ENCODE results near the gene RHBDD2. TPM values are rescaled to one million over a fixed set of nuclear protein-coding genes. Genes with fewer than 3 reads are reported as not detected.

The RHBDD2 gene
- total and polyA plus RNA-seq, 9 of the 15 experiments (the other 6 are each of a cell fraction or from before 2014, with no cell fraction given) = 3.3 to 36.7 (median 17.9) TPM

- ChIA-PET CTCF (ENCODE audit: low intra/inter-chr PET ratio) (no interaction called here), POLR2A (interaction anchor here (0.6 to 1.1 kb wide), 5 partner anchors 19 to 352 kb away, joined by 3 to 5 read pairs (median 3); no protein-coding TSS in a partner anchor)
- Histone ChIP-seq H3K27ac (ENCODE audit: extremely low read depth, low read depth, low read length) (0 out of 3 replicates have a peak overlapping the region, but pooled peaks have one; percentile 3), H3K9me1 (ENCODE audit: control insufficient read depth, insufficient read depth, low read length) (peaks cover 8% of the 10 kb centered on the region), H2AFZ (ENCODE audit: low read depth, low read length) (no peak overlapping the region), H3K9me3 (replicated peaks; ENCODE audit: control insufficient read depth, insufficient read depth, low read depth, low read length) (no peaks in the 10 kb centered on the region), H3K36me3 (ENCODE audit: control insufficient read depth, insufficient read depth, low read length) (peaks cover 18% of the 10 kb centered on the region; the same call in 2 of the 3 replicates), H3K79me2 (ENCODE audit: control insufficient read depth, insufficient read depth, low read length) (peaks cover 84% of the 10 kb centered on the region), H3K27me3 (ENCODE audit: control insufficient read depth in 2 of 2, insufficient read depth in 2 of 2, low read length in 2 of 2) (no peaks in the 10 kb centered on the region), H3K4me3 (no peak overlapping the region), H3K4me1 (replicated peaks in 1 of 2; ENCODE audit: control insufficient read depth in 2 of 2, insufficient read depth in 2 of 2, low read length in 2 of 2) (peaks cover 27 to 31% of the 10 kb centered on the region in 2 experiments; a peak in 4 of 5 replicates), H3K4me2 (ENCODE audit: insufficient read depth, low read length) (peak overlapping the region; percentile 47), H4K20me1 (replicated peaks; ENCODE audit: control insufficient read depth, insufficient read depth, low read length) (peaks cover 14% of the 10 kb centered on the region), H3K9ac (ENCODE audit: insufficient read depth in 1 of 2, low read depth in 2 of 2, low read length in 2 of 2) (peak overlapping the region in 1 of 2 experiments; percentile 6; a peak in 1 of 4 replicates)
- in situ Hi-C loops (cut with MboI) = no loop called here
- BruUV-seq (replicated peaks) = no TSS peak
- 36% methylated on average over 19 of the region's 19 CpGs for WGBS (ENCODE audit: insufficient coverage, low coverage, missing lambda C conversion rate)
- peak in 3 of 4 experiments; percentile 14 to 60 (median 46) for DNase-seq (ENCODE audit: extremely low read depth in 1 of 4, low spot score in 3 of 4)
- peak; percentile 59 for FAIRE-seq
- peak; percentile 69 for ATAC-seq
- intact Hi-C loops (cut with micrococcal nuclease) = no loop called here
- TF ChIP-seq, protein P1, sequence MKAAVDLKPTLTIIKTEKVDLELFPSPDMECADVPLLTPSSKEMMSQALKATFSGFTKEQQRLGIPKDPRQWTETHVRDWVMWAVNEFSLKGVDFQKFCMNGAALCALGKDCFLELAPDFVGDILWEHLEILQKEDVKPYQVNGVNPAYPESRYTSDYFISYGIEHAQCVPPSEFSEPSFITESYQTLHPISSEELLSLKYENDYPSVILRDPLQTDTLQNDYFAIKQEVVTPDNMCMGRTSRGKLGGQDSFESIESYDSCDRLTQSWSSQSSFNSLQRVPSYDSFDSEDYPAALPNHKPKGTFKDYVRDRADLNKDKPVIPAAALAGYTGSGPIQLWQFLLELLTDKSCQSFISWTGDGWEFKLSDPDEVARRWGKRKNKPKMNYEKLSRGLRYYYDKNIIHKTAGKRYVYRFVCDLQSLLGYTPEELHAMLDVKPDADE (conservative IDR thresholded peaks at IDR 0.05; ENCODE audit: control insufficient read depth, low read depth, low read length) = no peak
- 0 out of 4 replicates have a peak, but pooled peaks of 1 of the 2 experiments have one; percentile 14 for TF ChIP-seq MNT (conservative IDR thresholded peaks at IDR 0.05)
- TF ChIP-seq ZNF316 (IDR thresholded peaks at IDR 0.05) = peak; percentile 64
- TF ChIP-seq LEF1 (IDR thresholded peaks at IDR 0.05) = peak; percentile 27; the same call in 1 of the 2 replicates
- TF ChIP-seq NFE2 (IDR thresholded peaks at IDR 0.05; ENCODE audit: low read depth) = peak; percentile 87
- TF ChIP-seq, protein P2, sequence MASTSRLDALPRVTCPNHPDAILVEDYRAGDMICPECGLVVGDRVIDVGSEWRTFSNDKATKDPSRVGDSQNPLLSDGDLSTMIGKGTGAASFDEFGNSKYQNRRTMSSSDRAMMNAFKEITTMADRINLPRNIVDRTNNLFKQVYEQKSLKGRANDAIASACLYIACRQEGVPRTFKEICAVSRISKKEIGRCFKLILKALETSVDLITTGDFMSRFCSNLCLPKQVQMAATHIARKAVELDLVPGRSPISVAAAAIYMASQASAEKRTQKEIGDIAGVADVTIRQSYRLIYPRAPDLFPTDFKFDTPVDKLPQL (IDR thresholded peaks at IDR 0.05; ENCODE audit: extremely low read depth, insufficient read length) = no peak
- TF ChIP-seq, protein P3, sequence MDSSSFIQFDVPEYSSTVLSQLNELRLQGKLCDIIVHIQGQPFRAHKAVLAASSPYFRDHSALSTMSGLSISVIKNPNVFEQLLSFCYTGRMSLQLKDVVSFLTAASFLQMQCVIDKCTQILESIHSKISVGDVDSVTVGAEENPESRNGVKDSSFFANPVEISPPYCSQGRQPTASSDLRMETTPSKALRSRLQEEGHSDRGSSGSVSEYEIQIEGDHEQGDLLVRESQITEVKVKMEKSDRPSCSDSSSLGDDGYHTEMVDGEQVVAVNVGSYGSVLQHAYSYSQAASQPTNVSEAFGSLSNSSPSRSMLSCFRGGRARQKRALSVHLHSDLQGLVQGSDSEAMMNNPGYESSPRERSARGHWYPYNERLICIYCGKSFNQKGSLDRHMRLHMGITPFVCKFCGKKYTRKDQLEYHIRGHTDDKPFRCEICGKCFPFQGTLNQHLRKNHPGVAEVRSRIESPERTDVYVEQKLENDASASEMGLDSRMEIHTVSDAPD (CRISPR knock-in tag; IDR thresholded peaks at IDR 0.05) = no peak
- no peak for TF ChIP-seq HINFP (tag; conservative IDR thresholded peaks at IDR 0.05; ENCODE audit: low read depth)
- 0 out of 2 replicates have a peak, but pooled peaks have one; percentile 17 for TF ChIP-seq GABPB1 (CRISPR knock-in tag; IDR thresholded peaks at IDR 0.05)
- TF ChIP-seq MAFK (IDR thresholded peaks at IDR 0.05; ENCODE audit: low read length) = peak; percentile 58; the same call in 1 of the 2 replicates
- peak; percentile 39; the same call in 1 of the 2 replicates for TF ChIP-seq SMARCA4 (IDR thresholded peaks at IDR 0.05)
- TF ChIP-seq ARID1B (IDR thresholded peaks at IDR 0.05) = peak; percentile 47
- peak; percentile 73 for TF ChIP-seq CREM (IDR thresholded peaks at IDR 0.05; ENCODE audit: low read depth)
- no peak for TF ChIP-seq MYC (IDR thresholded peaks at IDR 0.05; ENCODE audit: low read depth, low read length)
- TF ChIP-seq MYC (CRISPR knock-in tag; IDR thresholded peaks at IDR 0.05; ENCODE audit: borderline replicate concordance, low read depth) = no peak
Observed at GRCh38 chr7:75920431-75921161, 41.8 kb downstream of the RHBDD2 start.

Data from K562 (cell line).